ENCODE results near the gene KLF11.

GRCh38 chr2:10089565-10090190 is 46.3 kb downstream of the KLF11 start:
- TF ChIP-seq POLR2A (IDR thresholded peaks at IDR 0.05; ENCODE audit: low read depth, low read length) (no peak), TAF1 (IDR thresholded peaks at IDR 0.05; ENCODE audit: borderline replicate concordance, low read depth, low read length) (no peak)
